ENCODE results near the gene TTC9. TPM values are rescaled to one million over a fixed set of nuclear protein-coding genes. Genes with fewer than 3 reads are reported as not detected.

TTC9 gene
- total and polyA plus RNA-seq, 4 donors, result 0.09 to 0.98 (median 0.45) TPM

- Histone ChIP-seq H3K27me3 (ENCODE audit: control insufficient read depth in 4 of 4, insufficient read depth in 4 of 4, low read length in 3 of 4) (no peaks in the 10 kb centered on the region), H3K4me1 (ENCODE audit: control insufficient read depth in 4 of 4, insufficient read depth in 4 of 4, low read length in 3 of 4) (peaks cover 1 to 21% (median 11%) of the 10 kb centered on the region in 4 donors), H3K27ac (ENCODE audit: low read depth in 1 of 2, low read length in 2 of 2) (no peak overlapping the region), H3K9ac (ENCODE audit: low read depth in 1 of 2, low read length in 2 of 2) (no peak overlapping the region), H3K36me3 (ENCODE audit: control insufficient read depth in 4 of 4, insufficient read depth in 3 of 4, low read depth in 1 of 4, low read length in 3 of 4) (no peaks in the 10 kb centered on the region), H3K9me3 (ENCODE audit: control insufficient read depth in 4 of 4, low read length in 3 of 4) (no peaks in the 10 kb centered on the region), H3K4me3 (ENCODE audit: low read depth in 1 of 3, low read length in 3 of 3) (no peak overlapping the region)
- TF ChIP-seq FOXA2 (IDR thresholded peaks at IDR 0.05), result no peak
- no peak for TF ChIP-seq FOXA1 (IDR thresholded peaks at IDR 0.05)
- no peak for TF ChIP-seq YY1 (IDR thresholded peaks at IDR 0.05)
- no peak for TF ChIP-seq NR2F2 (IDR thresholded peaks at IDR 0.05)
- TF ChIP-seq EGR1 (IDR thresholded peaks at IDR 0.05; ENCODE audit: low read depth in 2 of 2), result no peak
- TF ChIP-seq GABPA (IDR thresholded peaks at IDR 0.05 in 1 of 2, conservative IDR thresholded peaks at IDR 0.05 in 1 of 2), result no peak
- no peak for TF ChIP-seq MAX (IDR thresholded peaks at IDR 0.05)
- no peak for TF ChIP-seq SP1 (IDR thresholded peaks at IDR 0.05)
- TF ChIP-seq HNF4G (IDR thresholded peaks at IDR 0.05), result no peak
- TF ChIP-seq HNF4A (conservative IDR thresholded peaks at IDR 0.05), result no peak
- no peak for TF ChIP-seq CTCF (IDR thresholded peaks at IDR 0.05; ENCODE audit: low read depth, low read length, missing input control)
- no peak for TF ChIP-seq TAF1 (conservative IDR thresholded peaks at IDR 0.05)
- TF ChIP-seq, protein P1, sequence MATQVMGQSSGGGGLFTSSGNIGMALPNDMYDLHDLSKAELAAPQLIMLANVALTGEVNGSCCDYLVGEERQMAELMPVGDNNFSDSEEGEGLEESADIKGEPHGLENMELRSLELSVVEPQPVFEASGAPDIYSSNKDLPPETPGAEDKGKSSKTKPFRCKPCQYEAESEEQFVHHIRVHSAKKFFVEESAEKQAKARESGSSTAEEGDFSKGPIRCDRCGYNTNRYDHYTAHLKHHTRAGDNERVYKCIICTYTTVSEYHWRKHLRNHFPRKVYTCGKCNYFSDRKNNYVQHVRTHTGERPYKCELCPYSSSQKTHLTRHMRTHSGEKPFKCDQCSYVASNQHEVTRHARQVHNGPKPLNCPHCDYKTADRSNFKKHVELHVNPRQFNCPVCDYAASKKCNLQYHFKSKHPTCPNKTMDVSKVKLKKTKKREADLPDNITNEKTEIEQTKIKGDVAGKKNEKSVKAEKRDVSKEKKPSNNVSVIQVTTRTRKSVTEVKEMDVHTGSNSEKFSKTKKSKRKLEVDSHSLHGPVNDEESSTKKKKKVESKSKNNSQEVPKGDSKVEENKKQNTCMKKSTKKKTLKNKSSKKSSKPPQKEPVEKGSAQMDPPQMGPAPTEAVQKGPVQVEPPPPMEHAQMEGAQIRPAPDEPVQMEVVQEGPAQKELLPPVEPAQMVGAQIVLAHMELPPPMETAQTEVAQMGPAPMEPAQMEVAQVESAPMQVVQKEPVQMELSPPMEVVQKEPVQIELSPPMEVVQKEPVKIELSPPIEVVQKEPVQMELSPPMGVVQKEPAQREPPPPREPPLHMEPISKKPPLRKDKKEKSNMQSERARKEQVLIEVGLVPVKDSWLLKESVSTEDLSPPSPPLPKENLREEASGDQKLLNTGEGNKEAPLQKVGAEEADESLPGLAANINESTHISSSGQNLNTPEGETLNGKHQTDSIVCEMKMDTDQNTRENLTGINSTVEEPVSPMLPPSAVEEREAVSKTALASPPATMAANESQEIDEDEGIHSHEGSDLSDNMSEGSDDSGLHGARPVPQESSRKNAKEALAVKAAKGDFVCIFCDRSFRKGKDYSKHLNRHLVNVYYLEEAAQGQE (IDR thresholded peaks at IDR 0.05), result no peak
- no peak for TF ChIP-seq RAD21 (IDR thresholded peaks at IDR 0.05)
- no peak for TF ChIP-seq JUND (IDR thresholded peaks at IDR 0.05)
- no peak for TF ChIP-seq RXRA (IDR thresholded peaks at IDR 0.05)
- no peak for DNase-seq (ENCODE audit: low spot score)
- WGBS, result 82% methylated on average over 4 of the region's 4 CpGs
Measured at GRCh38 chr14:70713096-70713495, 71.4 kb downstream of the TTC9 start.

DNA sequence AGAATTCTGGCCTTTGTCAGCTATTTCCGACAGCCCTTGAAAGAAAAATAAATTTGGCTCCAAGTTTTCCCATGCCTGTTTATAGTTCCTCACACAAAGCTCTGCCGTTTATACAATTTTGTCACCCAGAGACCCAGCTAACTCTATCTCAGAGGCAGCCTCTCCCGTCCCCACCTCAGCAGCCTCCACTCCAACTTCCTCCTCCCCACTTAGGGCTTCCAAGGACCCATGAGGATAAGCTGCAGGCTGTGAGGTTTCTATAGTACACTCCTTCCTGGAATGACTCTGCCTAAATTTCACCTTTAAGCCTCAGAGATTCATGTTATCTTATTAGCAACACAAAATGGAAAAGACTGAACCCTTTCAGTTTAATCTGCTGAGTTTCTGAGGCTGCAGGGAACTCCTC, 71.8 kb downstream of the TTC9 start:
- WGBS, result 59% methylated on average over 3 of the region's 3 CpGs
- DNase-seq (ENCODE audit: low spot score), result no peak
- H3K9me3 ChIP-seq (ENCODE audit: control insufficient read depth in 4 of 4, low read length in 3 of 4), result no peaks in the 10 kb centered on the region
- no peaks in the 10 kb centered on the region for H3K27me3 ChIP-seq (ENCODE audit: control insufficient read depth in 4 of 4, insufficient read depth in 4 of 4, low read length in 3 of 4)
- no peak overlapping the region for H3K4me3 ChIP-seq (ENCODE audit: low read depth in 1 of 3, low read length in 3 of 3)
- peaks cover 1 to 21% (median 11%) of the 10 kb centered on the region in 4 donors for H3K4me1 ChIP-seq (ENCODE audit: control insufficient read depth in 4 of 4, insufficient read depth in 4 of 4, low read length in 3 of 4)
- no peak for TF ChIP-seq ZBTB33 (IDR thresholded peaks at IDR 0.05)
- TF ChIP-seq FOXA2 (IDR thresholded peaks at IDR 0.05), result no peak
- no peak for TF ChIP-seq CTCF (IDR thresholded peaks at IDR 0.05; ENCODE audit: low read depth, low read length, missing input control)
- no peak for TF ChIP-seq JUND (IDR thresholded peaks at IDR 0.05)
- no peak for TF ChIP-seq HNF4G (IDR thresholded peaks at IDR 0.05)
- TF ChIP-seq, protein P1 (IDR thresholded peaks at IDR 0.05), result no peak
- TF ChIP-seq TAF1 (conservative IDR thresholded peaks at IDR 0.05), result no peak
- TF ChIP-seq EGR1 (IDR thresholded peaks at IDR 0.05; ENCODE audit: low read depth in 2 of 2), result no peak
- TF ChIP-seq ATF3 (IDR thresholded peaks at IDR 0.05), result no peak
- TF ChIP-seq RAD21 (IDR thresholded peaks at IDR 0.05), result no peak
- TF ChIP-seq FOXA1 (IDR thresholded peaks at IDR 0.05), result no peak
- TF ChIP-seq HNF4A (conservative IDR thresholded peaks at IDR 0.05), result no peak
- H3K9ac ChIP-seq (ENCODE audit: low read depth in 1 of 2, low read length in 2 of 2), result no peak overlapping the region
- no peaks in the 10 kb centered on the region for H3K36me3 ChIP-seq (ENCODE audit: control insufficient read depth in 4 of 4, insufficient read depth in 3 of 4, low read depth in 1 of 4, low read length in 3 of 4)
- H3K27ac ChIP-seq (ENCODE audit: low read depth in 1 of 2, low read length in 2 of 2), result no peak overlapping the region

Measured in liver (tissue), 9 donors.